Choroid plexus epithelial cell (primary cell): ENCODE data around the gene THSD7A.

Experiments used
- DNase-seq: peaks from one replicate; pipeline ENCODE4 v3.0.0-alpha.2; 2010; ENCODE audit warnings: low read depth
- H3K4me3 ChIP-seq: 2 replicates; pipeline ENCODE4 v1.5.1; 2011; ENCODE audit warnings: low read depth, mild to moderate bottlenecking, control low read depth, low read length, moderate library complexity
- TF ChIP-seq, protein P1 (sequence below): conservative IDR thresholded peaks from 2 replicates; pipeline ENCODE4 v1.5.1; 2011; ENCODE audit warnings: low read depth, mild to moderate bottlenecking, control low read depth, inconsistent platforms, low read length, moderate library complexity

The THSD7A gene

DNA sequence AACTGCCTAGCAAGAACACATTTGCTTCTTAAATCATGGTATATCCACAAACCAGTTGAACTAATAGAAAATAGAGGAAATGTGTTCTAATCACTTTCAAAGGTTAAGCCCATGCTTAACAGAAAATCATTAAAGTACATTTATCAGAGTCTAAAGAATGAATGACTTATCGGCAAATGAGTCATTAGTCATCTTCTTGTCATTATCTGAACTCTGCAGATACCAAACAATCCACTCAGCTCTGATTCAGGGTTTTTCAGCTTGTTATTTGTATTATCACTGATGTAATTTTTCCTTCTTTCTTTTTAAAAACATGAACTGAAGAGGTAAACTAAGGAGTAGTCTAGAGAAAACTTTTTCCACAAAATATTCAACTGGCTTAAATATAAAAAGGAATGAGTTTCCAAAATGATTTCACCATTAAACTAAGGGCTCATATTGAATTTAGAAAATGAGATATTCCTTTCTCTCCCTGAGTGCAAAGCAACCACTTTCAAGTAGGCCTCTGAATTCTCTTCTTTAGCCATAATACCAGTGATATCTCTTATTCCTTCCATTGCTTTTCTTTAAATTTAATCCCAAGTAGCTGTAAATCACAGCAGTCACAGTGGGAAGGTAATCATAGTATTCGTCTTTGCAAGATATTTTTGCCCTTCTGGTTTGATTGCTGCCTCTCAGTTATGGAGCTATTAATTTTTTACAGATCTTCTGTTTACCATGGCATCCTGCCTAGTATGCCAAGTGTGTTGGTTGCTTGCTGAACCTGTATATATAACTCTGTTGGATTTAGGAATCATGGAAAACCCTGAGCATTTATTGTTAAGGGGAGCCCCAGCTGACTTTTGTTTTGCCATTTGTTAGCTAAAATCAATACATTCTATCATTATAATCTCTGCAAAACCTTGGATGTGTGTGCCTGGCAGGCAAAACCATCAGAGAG lies 125.1 kb downstream of the THSD7A start:
- peak; percentile 44 for DNase-seq
- TF ChIP-seq, protein P1, sequence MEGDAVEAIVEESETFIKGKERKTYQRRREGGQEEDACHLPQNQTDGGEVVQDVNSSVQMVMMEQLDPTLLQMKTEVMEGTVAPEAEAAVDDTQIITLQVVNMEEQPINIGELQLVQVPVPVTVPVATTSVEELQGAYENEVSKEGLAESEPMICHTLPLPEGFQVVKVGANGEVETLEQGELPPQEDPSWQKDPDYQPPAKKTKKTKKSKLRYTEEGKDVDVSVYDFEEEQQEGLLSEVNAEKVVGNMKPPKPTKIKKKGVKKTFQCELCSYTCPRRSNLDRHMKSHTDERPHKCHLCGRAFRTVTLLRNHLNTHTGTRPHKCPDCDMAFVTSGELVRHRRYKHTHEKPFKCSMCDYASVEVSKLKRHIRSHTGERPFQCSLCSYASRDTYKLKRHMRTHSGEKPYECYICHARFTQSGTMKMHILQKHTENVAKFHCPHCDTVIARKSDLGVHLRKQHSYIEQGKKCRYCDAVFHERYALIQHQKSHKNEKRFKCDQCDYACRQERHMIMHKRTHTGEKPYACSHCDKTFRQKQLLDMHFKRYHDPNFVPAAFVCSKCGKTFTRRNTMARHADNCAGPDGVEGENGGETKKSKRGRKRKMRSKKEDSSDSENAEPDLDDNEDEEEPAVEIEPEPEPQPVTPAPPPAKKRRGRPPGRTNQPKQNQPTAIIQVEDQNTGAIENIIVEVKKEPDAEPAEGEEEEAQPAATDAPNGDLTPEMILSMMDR = no peak
- no peak overlapping the region for H3K4me3 ChIP-seq

DNA sequence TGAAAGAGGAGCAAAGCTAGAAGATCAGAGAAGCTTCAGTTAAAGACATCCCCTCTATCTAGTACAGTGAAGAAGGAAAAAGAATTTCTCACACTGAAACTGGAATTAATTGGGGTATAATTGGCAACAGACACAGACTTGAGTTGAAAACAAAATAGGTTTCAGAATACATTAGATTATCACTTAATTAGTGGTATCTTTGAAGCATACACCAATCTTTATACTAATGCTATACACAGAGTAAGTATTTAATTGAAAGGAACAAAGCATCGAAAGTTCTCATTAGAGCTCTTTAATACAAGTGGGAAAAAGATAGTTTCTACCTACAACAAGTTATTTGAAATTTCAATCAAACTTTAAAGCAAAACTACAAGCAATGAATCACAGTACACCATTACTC lies 128.2 kb downstream of the THSD7A start:
- DNase-seq = no peak

DNA sequence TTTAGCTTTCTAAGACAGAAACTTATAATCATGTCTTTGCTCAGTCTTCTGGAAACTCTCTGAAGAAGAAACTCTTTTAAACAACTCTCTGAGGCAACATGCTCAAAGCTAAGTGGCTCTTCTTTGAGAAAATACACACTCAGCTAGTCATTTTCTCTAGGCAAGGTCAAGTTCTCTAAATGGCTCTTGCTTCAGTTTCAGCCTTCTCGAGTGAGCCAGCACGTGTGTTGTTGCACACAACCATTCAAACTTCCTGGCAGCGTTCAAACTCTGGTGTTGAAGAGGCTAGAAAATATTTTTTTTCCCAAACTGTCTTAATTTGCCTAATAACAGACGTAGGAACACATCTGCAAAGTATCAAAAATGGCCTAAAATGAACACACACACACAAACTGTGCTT lies 129.1 kb downstream of the THSD7A start:
- TF ChIP-seq, protein P1 = no peak
- no peak overlapping the region for H3K4me3 ChIP-seq

More for the DNA sequence above, 128.2 kb downstream of the THSD7A start:
- H3K4me3 ChIP-seq = no peak overlapping the region
- TF ChIP-seq, protein P1 = no peak

DNA sequence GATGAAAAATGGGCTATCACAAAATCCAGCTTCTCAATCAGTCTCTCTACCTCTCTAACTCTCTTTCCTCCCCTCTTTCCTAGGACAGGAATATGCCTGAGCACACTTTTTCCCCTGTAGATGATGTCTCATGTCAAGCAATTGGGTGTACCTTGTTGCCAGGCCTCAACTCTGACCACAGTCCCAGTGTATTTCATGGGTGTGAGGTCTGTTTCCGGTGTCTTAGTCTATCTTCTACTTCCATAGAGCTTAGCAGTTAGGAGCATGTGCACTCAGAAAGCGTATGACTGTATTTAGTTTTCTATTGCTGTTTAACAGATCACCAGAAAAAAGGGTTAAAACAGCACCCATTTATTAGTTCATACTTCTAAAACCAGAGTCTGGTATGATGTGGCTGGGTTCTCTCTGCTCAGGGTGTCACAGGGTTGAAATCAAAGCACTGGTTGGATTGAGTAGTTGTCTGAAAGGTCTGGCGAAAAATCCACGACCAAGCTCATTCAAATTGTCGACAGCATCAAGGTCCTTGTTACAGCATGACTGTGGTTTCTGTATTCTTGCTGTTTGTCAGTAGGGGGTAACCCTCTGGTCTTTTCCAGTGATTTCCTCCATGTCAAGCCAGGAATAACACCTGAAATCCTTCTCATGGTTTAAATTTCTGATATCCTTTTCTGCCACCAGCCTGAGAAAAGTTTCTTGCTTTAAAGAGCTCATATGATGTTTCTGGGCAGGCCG lies 130.0 kb downstream of the THSD7A start:
- DNase-seq = peak; percentile 54
- H3K4me3 ChIP-seq = no peak overlapping the region
- TF ChIP-seq, protein P1 = peak; percentile 2

More for the DNA sequence above, 129.1 kb downstream of the THSD7A start:
- peak; percentile 41 for DNase-seq

DNA sequence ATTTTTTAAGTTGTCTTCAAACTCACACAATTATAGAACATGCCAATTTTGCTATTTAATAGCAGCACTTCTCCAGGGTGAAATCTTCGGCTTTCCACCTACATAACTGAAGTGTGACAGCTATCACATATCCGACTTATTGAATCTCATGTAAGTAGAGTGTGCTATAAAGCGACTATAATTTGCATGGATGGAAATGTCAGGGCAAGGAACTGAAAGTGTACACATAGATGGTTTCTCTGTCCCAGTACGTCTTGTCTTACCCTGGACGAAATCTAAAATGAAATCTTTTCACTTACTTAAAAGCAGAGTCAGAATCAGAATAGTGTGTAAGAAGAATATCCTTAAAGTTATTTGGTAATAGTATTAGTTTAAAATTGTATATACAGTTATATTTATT lies 132.3 kb downstream of the THSD7A start:
- H3K4me3 ChIP-seq = no peak overlapping the region
- TF ChIP-seq, protein P1 = no peak
- DNase-seq = no peak

DNA sequence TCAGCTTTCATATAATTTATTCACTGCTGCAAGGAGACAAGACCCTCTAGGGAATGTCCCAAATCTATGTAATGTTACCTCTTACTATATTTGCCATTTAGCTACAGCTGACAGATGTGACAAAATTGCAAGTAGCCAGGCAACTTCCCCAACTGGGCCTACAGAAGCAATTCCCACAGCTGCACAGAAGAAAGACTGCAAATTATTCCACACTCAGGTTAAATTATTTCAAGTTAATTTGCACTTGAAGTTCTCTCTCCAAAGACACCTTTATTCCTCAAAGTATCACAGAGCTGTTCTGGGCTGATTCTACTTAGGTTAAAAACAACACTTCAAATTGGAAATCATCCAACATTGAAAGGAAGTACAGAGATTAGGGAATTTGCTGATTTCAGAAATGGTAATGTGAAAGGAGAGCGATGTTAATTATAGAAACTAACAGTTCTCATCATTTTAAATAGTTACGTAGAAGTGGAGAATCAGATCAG lies 133.6 kb downstream of the THSD7A start:
- TF ChIP-seq, protein P1 = no peak
- DNase-seq = peak; percentile 59
- no peak overlapping the region for H3K4me3 ChIP-seq
